B cell (primary cell): ENCODE results near the gene NEMP1. TPM values are rescaled to one million over a fixed set of nuclear protein-coding genes. Genes with fewer than 3 reads are reported as not detected.
A peak's percentile ranks its signal among the peaks of the same experiment; 100 is the strongest.

Experiments
- ATAC-seq: fragments of 200-7000 bp; cut with Tn5 transposase; one replicate; pipeline ENCODE4 v1.10.0; 2021; ENCODE audit warnings: low read depth, mild to moderate bottlenecking, moderate number of reproducible peaks, moderate library complexity
- CTCF ChIA-PET: fragments of 350-600 bp; sonication (Branson Sonifier 250); formaldehyde crosslinking; loops from one replicate; lab custom pipeline; 2021; ENCODE audit warnings: antibody characterized with exemption, inconsistent platforms; lab: Charles Lee
- POLR2A ChIA-PET: fragments of 350-600 bp; sonication (Branson Sonifier 250); formaldehyde crosslinking; loops from one replicate; lab custom pipeline; 2021; ENCODE audit warnings: antibody characterized with exemption; lab: Charles Lee
- DNase-seq: peaks from one replicate; pipeline ENCODE4 v3.0.0; 2013
- H2AFZ ChIP-seq: 2 replicates; pipeline ENCODE4 v1.6.1; 2012; ENCODE audit warnings: mild to moderate bottlenecking, low read depth, low read length; ENCODE audit not compliant: insufficient read depth, poor library complexity, severe bottlenecking
- H3K27ac ChIP-seq, 2 donors: 1 replicate in 1 of 2; 2 replicates in 1 of 2; pipeline ENCODE4 v1.5.1; 2012 to 2013; ENCODE audit warnings: low read length in 2 of 2, mild to moderate bottlenecking in 2 of 2, moderate library complexity in 1 of 2
- H3K27me3 ChIP-seq, 4 experiments: fragments of 200-600 bp in 1 of 4; sonication (generic) in 1 of 4; replicated peaks in 1 of 4; 1 replicate in 2 of 4; 2 replicates in 2 of 4; pipeline versions ENCODE4 v1.6.1 to v1.7.0; 2013 to 2016; ENCODE audit warnings: low read length in 3 of 4, mild to moderate bottlenecking in 2 of 4, mixed read lengths in 1 of 4, moderate library complexity in 1 of 4; ENCODE audit not compliant: insufficient read depth in 4 of 4, control insufficient read depth in 3 of 4; ENCODE audit errors: control extremely low read depth in 1 of 4
- H3K36me3 ChIP-seq, 2 experiments: replicated peaks in 1 of 2; 1 replicate in 1 of 2; 2 replicates in 1 of 2; pipeline versions ENCODE4 v1.6.1 to v1.7.1; 2013; ENCODE audit warnings: low read length in 1 of 2; ENCODE audit not compliant: insufficient read depth in 2 of 2, control insufficient read depth in 1 of 2; ENCODE audit errors: control extremely low read depth in 1 of 2, extremely low read depth in 1 of 2
- H3K4me1 ChIP-seq, 2 donors: fragments of 200-600 bp in 1 of 2; sonication (generic) in 1 of 2; 1 replicate in 1 of 2; 2 replicates in 1 of 2; pipeline versions ENCODE4 v1.5.1 to v1.6.1; 2013 to 2017; ENCODE audit warnings: low read length in 2 of 2; ENCODE audit not compliant: control insufficient read depth in 2 of 2, insufficient read depth in 2 of 2
- H3K4me2 ChIP-seq: replicated peaks from 2 replicates; pipeline ENCODE3; 2012; ENCODE audit warnings: mild to moderate bottlenecking, low read depth, low read length; ENCODE audit not compliant: poor library complexity, severe bottlenecking
- H3K4me3 ChIP-seq, 5 experiments: fragments of 200-600 bp in 1 of 5; sonication (generic) in 1 of 5; 1 replicate in 3 of 5; 2 replicates in 2 of 5; pipeline versions ENCODE4 v1.5.1 to v1.7.0; 2011 to 2016; ENCODE audit warnings: low read length in 4 of 5, mild to moderate bottlenecking in 4 of 5, low read depth in 2 of 5, control low read depth in 1 of 5, moderate library complexity in 1 of 5; ENCODE audit not compliant: insufficient read depth in 1 of 5; ENCODE audit errors: control extremely low read depth in 1 of 5, extremely low read depth in 1 of 5
- H3K79me2 ChIP-seq: fragments of 200-600 bp; sonication (generic); one replicate; pipeline ENCODE4 v1.6.0; 2016; ENCODE audit warnings: low read length; ENCODE audit not compliant: control insufficient read depth, insufficient read depth
- H3K9ac ChIP-seq: fragments of 200-600 bp; sonication (generic); 2 replicates; pipeline ENCODE4 v1.6.1; 2017; ENCODE audit warnings: mild to moderate bottlenecking, low read length, moderate library complexity
- H3K9me3 ChIP-seq, 3 donors: one replicate each; pipeline versions ENCODE4 v1.6.1 to v1.7.1; 2013; ENCODE audit warnings: low read length in 2 of 3; ENCODE audit not compliant: control insufficient read depth in 2 of 3, insufficient read depth in 1 of 3; ENCODE audit errors: control extremely low read depth in 1 of 3
- H4K20me1 ChIP-seq: 2 replicates; pipeline ENCODE4 v1.6.0; 2012; ENCODE audit warnings: mild to moderate bottlenecking, low read length; ENCODE audit not compliant: insufficient read depth, control insufficient read depth, poor library complexity, severe bottlenecking
- H3K27ac Mint-ChIP-seq: one replicate; pipeline ENCODE4 v1.8.0; 2021; ENCODE audit warnings: mixed read lengths
- H3K27me3 Mint-ChIP-seq: one replicate; pipeline ENCODE4 v1.8.0; 2021; ENCODE audit warnings: mixed read lengths
- H3K4me1 Mint-ChIP-seq: one replicate; pipeline ENCODE4 v1.8.0; 2021; ENCODE audit warnings: mixed read lengths
- H3K4me3 Mint-ChIP-seq: one replicate; pipeline ENCODE4 v1.8.0; 2021; ENCODE audit warnings: mixed read lengths
- H3K9me3 Mint-ChIP-seq: one replicate; pipeline ENCODE4 v1.8.0; 2022; ENCODE audit warnings: mixed read lengths; ENCODE audit not compliant: insufficient read depth
- CTCF ChIP-seq: fragments of 200-600 bp; IDR thresholded peaks from one replicate; pipeline ENCODE4 v1.8.0; 2022; ENCODE audit warnings: antibody characterized with exemption, mild to moderate bottlenecking
- EZH2 ChIP-seq: IDR thresholded peaks from 2 replicates; pipeline ENCODE4 v1.6.1; 2012; ENCODE audit warnings: borderline replicate concordance, low read depth, mild to moderate bottlenecking, moderate library complexity, low read length; ENCODE audit not compliant: insufficient read depth, poor library complexity, severe bottlenecking
- WGBS: methylation state at CpG from one replicate; pipeline ENCODE4 v1.1.5; 2013; ENCODE audit warnings: missing lambda C conversion rate; ENCODE audit not compliant: insufficient coverage; 5-methylcytosine and 5-hydroxymethylcytosine counted together
- intact Hi-C: fragments of 100-400 bp; cut with micrococcal nuclease; formaldehyde crosslinking; loops from one replicate; pipeline ENCODE4 v1.10.0; 2022
- polyA plus RNA-seq: library from polyadenylated mRNA; depleted of rRNA; stranded (reverse); fragments of >200 nt; gene quantifications from 2 replicates; pipeline ENCODE4 v1.2.3, GENCODE V29; 2012
- total RNA-seq, 2 donors: library from RNA; stranded (reverse); fragments of 120-200 nt in 1 of 2; gene quantifications; 1 replicate in 1 of 2; 2 replicates in 1 of 2; pipeline versions ENCODE4 v1.2.3 to v1.2.4, GENCODE V29; 2013 to 2022

Gene NEMP1
- total and polyA plus RNA-seq, 2 donors (not counting 1 experiment from before 2014, with no cell fraction given): 13.6 to 35.0 TPM

GRCh38 chr12:57089271-57090245 lies 11.0 kb upstream of the NEMP1 start:
- H3K4me1 Mint-ChIP-seq: peaks cover 64% of the 10 kb centered on the region

More at GRCh38 chr12:57089271-57090245, 11.0 kb upstream of the NEMP1 start:
- no peaks in the 10 kb centered on the region for H3K27me3 Mint-ChIP-seq
- Histone ChIP-seq H3K4me2 (peak overlapping the region; percentile 95), H3K9ac (peak overlapping the region; percentile 75), H3K4me1 (peaks cover 27 to 49% of the 10 kb centered on the region in 2 donors), H2AFZ (peak overlapping the region; percentile 66), H3K27ac (peak overlapping the region; percentile 28 to 62), H3K27me3 (no peaks in the 10 kb centered on the region), H3K36me3 (peaks cover 0 to 9% of the 10 kb centered on the region in 2 experiments), H3K4me3 (peak overlapping the region; percentile 64 to 80 (median 68)), H3K9me3 (no peaks in the 10 kb centered on the region), H4K20me1 (no peaks in the 10 kb centered on the region), H3K79me2 (peaks cover 16% of the 10 kb centered on the region)
- ChIA-PET POLR2A (interaction anchor here (0.6 to 4.8 kb wide), 8 partner anchors 9 to 71 kb away, joined by 3 to 139 read pairs (median 9); partner anchors contain the start of genes NEMP1 and STAT6), CTCF (interaction anchor here (1.2 to 18.5 kb wide), 3 partner anchors 8 to 17 kb away, joined by 3 to 406 read pairs (median 246); partner anchors contain the start of genes NEMP1 and STAT6)
- peak overlapping the region; percentile 80 for H3K27ac Mint-ChIP-seq
- DNase-seq (peak; percentile 66), ATAC-seq (no peak)
- no peak for TF ChIP-seq CTCF
- TF ChIP-seq EZH2: no peak
- intact Hi-C loops: loop anchor here (5.0 to 10.0 kb wide), 3 partner anchors 433 to 665 kb away; partner anchors contain the start of genes BAZ2A, CDK4, DDIT3 and MARCHF9
- 2% methylated on average over 35 of the region's 45 CpGs for WGBS
- peak overlapping the region; percentile 91 for H3K4me3 Mint-ChIP-seq
- no peaks in the 10 kb centered on the region for H3K9me3 Mint-ChIP-seq
